Kidney epithelial cell (primary cell): ENCODE data around the gene NTM. TPM values are rescaled to one million over a fixed set of nuclear protein-coding genes. Genes with fewer than 3 reads are reported as not detected.

Experiments used
- DNase-seq: peaks from one replicate; pipeline ENCODE4 v3.0.0-alpha.2; 2010; ENCODE audit warnings: low read depth
- H3K27me3 ChIP-seq: 2 replicates; pipeline ENCODE4 v1.6.0; 2011; ENCODE audit warnings: low read length; ENCODE audit not compliant: control insufficient read depth, insufficient read depth
- H3K36me3 ChIP-seq: 2 replicates; pipeline ENCODE4 v1.5.1; 2011; ENCODE audit warnings: low read length; ENCODE audit not compliant: control insufficient read depth, insufficient read depth
- H3K4me3 ChIP-seq: 2 replicates; pipeline ENCODE4 v1.5.1; 2011; ENCODE audit warnings: low read depth, mild to moderate bottlenecking, control low read depth, low read length
- total RNA-seq: library from RNA; depleted of rRNA; stranded (reverse); fragments of >200 nt; gene quantifications from 2 replicates; pipeline ENCODE4 v1.2.3, GENCODE V29; 2015
- TF ChIP-seq, protein P1 (sequence below): IDR thresholded peaks from 2 replicates; pipeline ENCODE4 v1.5.1; 2011; ENCODE audit warnings: mild to moderate bottlenecking, moderate library complexity, low read length, control low read depth, inconsistent platforms; ENCODE audit not compliant: insufficient read depth, poor library complexity, severe bottlenecking

Gene NTM
- total RNA-seq, 1 donor from 2014 or later: 111 TPM

DNA sequence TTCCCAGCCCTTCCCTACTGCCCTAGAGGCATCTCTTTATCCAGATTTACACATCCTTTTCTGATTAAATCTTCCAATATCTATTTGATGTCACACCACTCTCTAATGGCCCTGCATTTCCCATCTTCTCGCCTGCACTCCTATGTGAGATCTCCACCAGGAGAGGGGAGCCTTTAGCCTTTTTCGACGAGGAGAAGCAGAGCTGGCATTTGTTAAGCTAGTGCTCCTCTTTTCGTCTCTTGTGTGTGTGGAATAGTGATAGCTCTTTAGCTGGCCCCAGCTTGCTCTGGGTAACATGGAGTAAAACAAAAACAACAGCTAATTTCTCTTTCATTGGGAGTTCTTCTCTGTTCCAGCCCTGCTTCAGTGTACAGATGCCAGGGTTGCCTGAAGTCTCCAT, 536.5 kb downstream of the NTM start:
- no peak for DNase-seq
- TF ChIP-seq, protein P1, sequence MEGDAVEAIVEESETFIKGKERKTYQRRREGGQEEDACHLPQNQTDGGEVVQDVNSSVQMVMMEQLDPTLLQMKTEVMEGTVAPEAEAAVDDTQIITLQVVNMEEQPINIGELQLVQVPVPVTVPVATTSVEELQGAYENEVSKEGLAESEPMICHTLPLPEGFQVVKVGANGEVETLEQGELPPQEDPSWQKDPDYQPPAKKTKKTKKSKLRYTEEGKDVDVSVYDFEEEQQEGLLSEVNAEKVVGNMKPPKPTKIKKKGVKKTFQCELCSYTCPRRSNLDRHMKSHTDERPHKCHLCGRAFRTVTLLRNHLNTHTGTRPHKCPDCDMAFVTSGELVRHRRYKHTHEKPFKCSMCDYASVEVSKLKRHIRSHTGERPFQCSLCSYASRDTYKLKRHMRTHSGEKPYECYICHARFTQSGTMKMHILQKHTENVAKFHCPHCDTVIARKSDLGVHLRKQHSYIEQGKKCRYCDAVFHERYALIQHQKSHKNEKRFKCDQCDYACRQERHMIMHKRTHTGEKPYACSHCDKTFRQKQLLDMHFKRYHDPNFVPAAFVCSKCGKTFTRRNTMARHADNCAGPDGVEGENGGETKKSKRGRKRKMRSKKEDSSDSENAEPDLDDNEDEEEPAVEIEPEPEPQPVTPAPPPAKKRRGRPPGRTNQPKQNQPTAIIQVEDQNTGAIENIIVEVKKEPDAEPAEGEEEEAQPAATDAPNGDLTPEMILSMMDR: no peak
- no peaks in the 10 kb centered on the region for H3K27me3 ChIP-seq

GRCh38 chr11:131907371-131907770, 537.0 kb downstream of the NTM start:
- no peak for DNase-seq
- Histone ChIP-seq H3K27me3 (no peaks in the 10 kb centered on the region), H3K36me3 (no peaks in the 10 kb centered on the region), H3K4me3 (no peak overlapping the region)
- TF ChIP-seq, protein P1: no peak

More for the DNA sequence above, 536.5 kb downstream of the NTM start:
- H3K4me3 ChIP-seq: no peak overlapping the region
- no peaks in the 10 kb centered on the region for H3K36me3 ChIP-seq

GRCh38 chr11:131908316-131908715, 537.9 kb downstream of the NTM start:
- Histone ChIP-seq H3K27me3 (no peaks in the 10 kb centered on the region), H3K36me3 (no peaks in the 10 kb centered on the region), H3K4me3 (no peak overlapping the region)
- DNase-seq: no peak
- TF ChIP-seq, protein P1: no peak

DNA sequence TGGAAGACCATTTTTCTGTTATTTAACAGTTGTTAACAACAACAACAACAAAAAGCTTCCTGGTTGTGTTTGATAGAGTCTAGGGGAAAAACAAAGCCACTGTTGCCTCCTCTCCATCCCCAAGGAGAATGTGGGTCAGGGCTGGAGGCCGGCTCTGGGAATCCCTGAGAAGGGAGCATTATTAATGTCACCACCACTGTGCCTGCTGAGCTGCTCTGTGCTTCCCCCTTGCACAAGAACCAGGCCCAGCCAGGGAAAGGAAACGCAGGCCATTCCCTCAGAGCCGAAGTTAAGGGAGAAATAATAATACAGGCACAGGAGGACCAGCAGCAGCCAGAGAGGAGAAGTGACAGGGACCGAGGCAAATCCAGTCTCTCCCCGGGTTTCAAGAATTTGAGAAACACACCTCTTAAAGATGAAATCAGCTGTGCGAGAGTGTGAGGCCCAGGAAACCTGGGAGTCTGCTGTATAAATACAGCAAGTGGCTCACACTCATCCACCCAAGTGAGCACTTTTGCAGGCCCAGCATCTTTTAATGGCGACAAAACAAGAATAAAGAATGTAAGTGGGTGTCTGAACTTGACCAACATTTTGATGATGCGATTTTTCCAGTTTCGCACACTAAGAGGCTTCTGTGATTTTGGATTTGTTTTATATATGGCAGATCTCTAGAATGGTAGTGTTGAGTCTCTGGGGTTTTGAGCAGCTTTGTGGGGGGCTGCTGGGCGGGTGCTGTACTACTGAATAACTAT, 539.2 kb downstream of the NTM start:
- Histone ChIP-seq H3K4me3 (peak overlapping the region; percentile 71), H3K36me3 (no peaks in the 10 kb centered on the region), H3K27me3 (no peaks in the 10 kb centered on the region)
- TF ChIP-seq, protein P1: no peak
- no peak for DNase-seq

GRCh38 chr11:131910178-131910522, 539.7 kb downstream of the NTM start:
- Histone ChIP-seq H3K4me3 (peak overlapping the region; percentile 71), H3K36me3 (no peaks in the 10 kb centered on the region), H3K27me3 (no peaks in the 10 kb centered on the region)
- no peak for DNase-seq
- TF ChIP-seq, protein P1: no peak
